Ishikawa (cell line): Measurements from ENCODE around the gene MAEA.

Source experiments
- CEBPB ChIP-seq: IDR thresholded peaks from 2 replicates; pipeline ENCODE4 v1.6.1; 2012
- CREB1 ChIP-seq: IDR thresholded peaks from 2 replicates; pipeline ENCODE4 v1.6.1; 2012; ENCODE audit warnings: low read depth
- EGR1 ChIP-seq: IDR thresholded peaks from 2 replicates; pipeline ENCODE4 v1.6.1; 2012
- EP300 ChIP-seq: IDR thresholded peaks from 2 replicates; pipeline ENCODE4 v1.6.1; 2012; ENCODE audit warnings: borderline replicate concordance
- FOXM1 ChIP-seq: IDR thresholded peaks from 2 replicates; pipeline ENCODE4 v1.6.1; 2012; ENCODE audit warnings: low read depth, borderline replicate concordance
- NFIC ChIP-seq: IDR thresholded peaks from 2 replicates; pipeline ENCODE4 v1.6.1; 2012
- RAD21 ChIP-seq: IDR thresholded peaks from 2 replicates; pipeline ENCODE4 v1.6.1; 2012; ENCODE audit warnings: low read depth
- TAF1 ChIP-seq: IDR thresholded peaks from 2 replicates; pipeline ENCODE4 v1.6.1; 2012; ENCODE audit warnings: low read depth, mild to moderate bottlenecking
- TCF12 ChIP-seq: IDR thresholded peaks from 2 replicates; pipeline ENCODE4 v1.6.1; 2012; ENCODE audit warnings: low read depth
- TEAD4 ChIP-seq: IDR thresholded peaks from 2 replicates; pipeline ENCODE4 v1.6.1; 2012
- YY1 ChIP-seq: IDR thresholded peaks from 2 replicates; pipeline ENCODE4 v1.6.1; 2012; ENCODE audit warnings: low read depth
- ZBTB7A ChIP-seq: IDR thresholded peaks from 2 replicates; pipeline ENCODE4 v1.6.1; 2012; ENCODE audit warnings: low read depth
- TF ChIP-seq, protein P1 (sequence below): IDR thresholded peaks from 2 replicates; pipeline ENCODE4 v1.6.1; 2012
- TF ChIP-seq, protein P2 (sequence below): IDR thresholded peaks from 2 replicates; pipeline ENCODE4 v1.6.1; 2012; ENCODE audit warnings: low read depth, mild to moderate bottlenecking
- TF ChIP-seq, protein P3 (sequence below): IDR thresholded peaks from 2 replicates; pipeline ENCODE4 v1.6.1; 2012

Gene MAEA

GRCh38 chr4:1332686-1333085, 43.0 kb downstream of the MAEA start:
- TF ChIP-seq TCF12 = no peak
- no peak for TF ChIP-seq CREB1
- TF ChIP-seq RAD21 = no peak
- no peak for TF ChIP-seq NFIC
- no peak for TF ChIP-seq TEAD4
- no peak for TF ChIP-seq EP300
- TF ChIP-seq, protein P1, sequence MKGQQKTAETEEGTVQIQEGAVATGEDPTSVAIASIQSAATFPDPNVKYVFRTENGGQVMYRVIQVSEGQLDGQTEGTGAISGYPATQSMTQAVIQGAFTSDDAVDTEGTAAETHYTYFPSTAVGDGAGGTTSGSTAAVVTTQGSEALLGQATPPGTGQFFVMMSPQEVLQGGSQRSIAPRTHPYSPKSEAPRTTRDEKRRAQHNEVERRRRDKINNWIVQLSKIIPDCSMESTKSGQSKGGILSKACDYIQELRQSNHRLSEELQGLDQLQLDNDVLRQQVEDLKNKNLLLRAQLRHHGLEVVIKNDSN = no peak
- TF ChIP-seq CEBPB = no peak
- no peak for TF ChIP-seq TAF1
- TF ChIP-seq EGR1 = no peak
- TF ChIP-seq FOXM1 = no peak

DNA sequence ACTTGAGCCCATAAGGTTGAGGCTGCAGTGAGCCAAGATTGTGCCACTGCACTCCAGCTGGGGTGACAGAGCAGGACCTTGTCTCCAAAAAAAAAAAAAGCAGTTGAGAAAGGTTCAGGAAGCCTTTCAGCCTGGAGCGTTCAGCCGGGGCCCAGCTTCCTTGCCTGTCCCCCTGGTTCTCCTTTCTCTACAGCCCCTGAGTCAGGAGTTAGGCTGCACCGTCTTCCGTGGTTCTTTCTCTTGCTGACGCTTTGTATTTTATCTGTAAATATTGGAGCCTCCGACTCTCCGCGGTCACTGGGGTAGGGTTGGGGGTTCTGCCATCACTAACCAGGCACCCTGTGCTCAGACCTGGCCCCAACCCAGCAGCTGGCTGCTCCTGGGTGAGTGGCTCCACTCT, 43.6 kb downstream of the MAEA start:
- no peak for TF ChIP-seq TEAD4
- TF ChIP-seq CEBPB = no peak
- no peak for TF ChIP-seq TAF1
- no peak for TF ChIP-seq EP300
- TF ChIP-seq NFIC = no peak
- no peak for TF ChIP-seq ZBTB7A
- no peak for TF ChIP-seq RAD21
- no peak for TF ChIP-seq TCF12
- no peak for TF ChIP-seq EGR1
- TF ChIP-seq, protein P2, sequence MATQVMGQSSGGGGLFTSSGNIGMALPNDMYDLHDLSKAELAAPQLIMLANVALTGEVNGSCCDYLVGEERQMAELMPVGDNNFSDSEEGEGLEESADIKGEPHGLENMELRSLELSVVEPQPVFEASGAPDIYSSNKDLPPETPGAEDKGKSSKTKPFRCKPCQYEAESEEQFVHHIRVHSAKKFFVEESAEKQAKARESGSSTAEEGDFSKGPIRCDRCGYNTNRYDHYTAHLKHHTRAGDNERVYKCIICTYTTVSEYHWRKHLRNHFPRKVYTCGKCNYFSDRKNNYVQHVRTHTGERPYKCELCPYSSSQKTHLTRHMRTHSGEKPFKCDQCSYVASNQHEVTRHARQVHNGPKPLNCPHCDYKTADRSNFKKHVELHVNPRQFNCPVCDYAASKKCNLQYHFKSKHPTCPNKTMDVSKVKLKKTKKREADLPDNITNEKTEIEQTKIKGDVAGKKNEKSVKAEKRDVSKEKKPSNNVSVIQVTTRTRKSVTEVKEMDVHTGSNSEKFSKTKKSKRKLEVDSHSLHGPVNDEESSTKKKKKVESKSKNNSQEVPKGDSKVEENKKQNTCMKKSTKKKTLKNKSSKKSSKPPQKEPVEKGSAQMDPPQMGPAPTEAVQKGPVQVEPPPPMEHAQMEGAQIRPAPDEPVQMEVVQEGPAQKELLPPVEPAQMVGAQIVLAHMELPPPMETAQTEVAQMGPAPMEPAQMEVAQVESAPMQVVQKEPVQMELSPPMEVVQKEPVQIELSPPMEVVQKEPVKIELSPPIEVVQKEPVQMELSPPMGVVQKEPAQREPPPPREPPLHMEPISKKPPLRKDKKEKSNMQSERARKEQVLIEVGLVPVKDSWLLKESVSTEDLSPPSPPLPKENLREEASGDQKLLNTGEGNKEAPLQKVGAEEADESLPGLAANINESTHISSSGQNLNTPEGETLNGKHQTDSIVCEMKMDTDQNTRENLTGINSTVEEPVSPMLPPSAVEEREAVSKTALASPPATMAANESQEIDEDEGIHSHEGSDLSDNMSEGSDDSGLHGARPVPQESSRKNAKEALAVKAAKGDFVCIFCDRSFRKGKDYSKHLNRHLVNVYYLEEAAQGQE = no peak

GRCh38 chr4:1334579-1334895, 44.8 kb downstream of the MAEA start:
- TF ChIP-seq, protein P3, sequence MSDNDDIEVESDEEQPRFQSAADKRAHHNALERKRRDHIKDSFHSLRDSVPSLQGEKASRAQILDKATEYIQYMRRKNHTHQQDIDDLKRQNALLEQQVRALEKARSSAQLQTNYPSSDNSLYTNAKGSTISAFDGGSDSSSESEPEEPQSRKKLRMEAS = no peak
- TF ChIP-seq TAF1 (no peak), NFIC (no peak), TEAD4 (no peak), YY1 (no peak), CREB1 (no peak), ZBTB7A (no peak), RAD21 (no peak), EP300 (no peak), EGR1 (no peak), CEBPB (no peak), FOXM1 (no peak), TCF12 (no peak)
- TF ChIP-seq, protein P2 = no peak
- TF ChIP-seq, protein P1 = no peak

- no peak for TF ChIP-seq TEAD4
- TF ChIP-seq, protein P1 = no peak
- TF ChIP-seq, protein P3 = no peak
- no peak for TF ChIP-seq EGR1
- no peak for TF ChIP-seq TAF1
- TF ChIP-seq YY1 = no peak
- no peak for TF ChIP-seq CREB1
- TF ChIP-seq TCF12 = no peak
- no peak for TF ChIP-seq FOXM1
- TF ChIP-seq RAD21 = no peak
- TF ChIP-seq, protein P2 = no peak
- TF ChIP-seq EP300 = no peak
- TF ChIP-seq NFIC = no peak
- TF ChIP-seq CEBPB = no peak
- TF ChIP-seq ZBTB7A = no peak
Measured at GRCh38 chr4:1336088-1336491, 46.4 kb downstream of the MAEA start.
